Right renal pelvis (tissue), 4 donors: ENCODE data around the gene TFF3. TPM values are rescaled to one million over a fixed set of nuclear protein-coding genes. Genes with fewer than 3 reads are reported as not detected.

Experiments
- DNase-seq, 4 donors: peaks; one replicate each; pipeline ENCODE4 v3.0.0-alpha.2; 2013; ENCODE audit warnings: low read depth in 4 of 4, low spot score in 3 of 4, missing footprints in 1 of 4
- polyA plus RNA-seq, 4 donors: library from polyadenylated mRNA; unstranded; fragments of 120-200 nt; gene quantifications; one replicate each; pipeline ENCODE4 v1.2.1, GENCODE V29; 2013; ENCODE audit not compliant: insufficient read length in 4 of 4

The TFF3 gene
- polyA plus RNA-seq, 4 donors, result 3.1 to 6.2 (median 3.6) TPM

- DNase-seq, result no peak
Observed at GRCh38 chr21:42272984-42273600, 42.1 kb downstream of the TFF3 start.

- no peak for DNase-seq
Observed at GRCh38 chr21:42272109-42272962, 42.9 kb downstream of the TFF3 start.

- DNase-seq, result no peak
Observed at GRCh38 chr21:42271065-42271464, 44.1 kb downstream of the TFF3 start.

- no peak for DNase-seq
Observed at GRCh38 chr21:42269386-42269785, 45.8 kb downstream of the TFF3 start.

GRCh38 chr21:42266971-42267556, 48.1 kb downstream of the TFF3 start:
- DNase-seq, result no peak

- no peak for DNase-seq
Observed at GRCh38 chr21:42265231-42265812, 49.9 kb downstream of the TFF3 start.

GRCh38 chr21:42264245-42265195, 50.7 kb downstream of the TFF3 start:
- DNase-seq, result no peak

GRCh38 chr21:42263591-42264131, 51.5 kb downstream of the TFF3 start:
- no peak for DNase-seq

- no peak for DNase-seq
Observed at GRCh38 chr21:42262831-42263231, 52.4 kb downstream of the TFF3 start.

GRCh38 chr21:42261829-42262200, 53.4 kb downstream of the TFF3 start:
- DNase-seq, result no peak

Other genes with a start within 250 kb of the TFF3 start
- gene UMODL1, start 244.1 kb downstream of the TFF3 start, polyA plus RNA-seq, result under 1 TPM; 0.06 to 0.20 (median 0.11) TPM
- 10 to 100 TPM in 3 of 4 donors, 1 to 10 TPM in 1; 8.5 to 11.5 (median 10.3) TPM for gene ABCG1, start 96.3 kb downstream of the TFF3 start, polyA plus RNA-seq
- not detected for gene TFF2, start 35.6 kb upstream of the TFF3 start, polyA plus RNA-seq
- gene TFF1, start 51.1 kb upstream of the TFF3 start, polyA plus RNA-seq, result under 1 TPM in 1 of 4 donors, not detected in 3; 0.70 TPM
- gene TMPRSS3, start 80.6 kb upstream of the TFF3 start, polyA plus RNA-seq, result 1 to 10 TPM; 2.2 to 2.6 (median 2.3) TPM
- gene UBASH3A, start 88.5 kb upstream of the TFF3 start, polyA plus RNA-seq, result under 1 TPM in 3 of 4 donors, not detected in 1; 0.07 to 0.10 (median 0.10) TPM
- gene RSPH1, start 180.8 kb upstream of the TFF3 start, polyA plus RNA-seq, result 10 to 100 TPM; 10.7 to 14.1 (median 13.1) TPM
- gene SLC37A1, start 198.4 kb upstream of the TFF3 start, polyA plus RNA-seq, result 10 to 100 TPM in 1 of 4 donors, 1 to 10 TPM in 3; 7.8 to 10.5 (median 9.1) TPM